Ishikawa (cell line): ENCODE results near the gene ZDHHC12.

ENCODE experiments used
- CEBPB ChIP-seq: IDR thresholded peaks from 2 replicates; pipeline ENCODE4 v1.6.1; 2012
- CREB1 ChIP-seq: IDR thresholded peaks from 2 replicates; pipeline ENCODE4 v1.6.1; 2012; ENCODE audit warnings: low read depth
- EGR1 ChIP-seq: IDR thresholded peaks from 2 replicates; pipeline ENCODE4 v1.6.1; 2012
- EP300 ChIP-seq: IDR thresholded peaks from 2 replicates; pipeline ENCODE4 v1.6.1; 2012; ENCODE audit warnings: borderline replicate concordance
- FOXM1 ChIP-seq: IDR thresholded peaks from 2 replicates; pipeline ENCODE4 v1.6.1; 2012; ENCODE audit warnings: low read depth, borderline replicate concordance
- MAX ChIP-seq: IDR thresholded peaks from 2 replicates; pipeline ENCODE4 v1.6.1; 2012
- NFIC ChIP-seq: IDR thresholded peaks from 2 replicates; pipeline ENCODE4 v1.6.1; 2012
- RAD21 ChIP-seq: IDR thresholded peaks from 2 replicates; pipeline ENCODE4 v1.6.1; 2012; ENCODE audit warnings: low read depth
- TAF1 ChIP-seq: IDR thresholded peaks from 2 replicates; pipeline ENCODE4 v1.6.1; 2012; ENCODE audit warnings: low read depth, mild to moderate bottlenecking
- TCF12 ChIP-seq: IDR thresholded peaks from 2 replicates; pipeline ENCODE4 v1.6.1; 2012; ENCODE audit warnings: low read depth
- TEAD4 ChIP-seq: IDR thresholded peaks from 2 replicates; pipeline ENCODE4 v1.6.1; 2012
- YY1 ChIP-seq: IDR thresholded peaks from 2 replicates; pipeline ENCODE4 v1.6.1; 2012; ENCODE audit warnings: low read depth
- ZBTB7A ChIP-seq: IDR thresholded peaks from 2 replicates; pipeline ENCODE4 v1.6.1; 2012; ENCODE audit warnings: low read depth
- TF ChIP-seq, protein P1 (sequence below): IDR thresholded peaks from 2 replicates; pipeline ENCODE4 v1.6.1; 2012
- TF ChIP-seq, protein P2 (sequence below): IDR thresholded peaks from 2 replicates; pipeline ENCODE4 v1.6.1; 2012; ENCODE audit warnings: low read depth, mild to moderate bottlenecking

The ZDHHC12 gene

GRCh38 chr9:128723866-128724743 lies at the start of gene ZDHHC12:
Gene ZDHHC12 (minus strand): TSS chr9:128724127. CDS start chr9:128724093, 34 bp downstream.
- no peak for TF ChIP-seq FOXM1
- peak; percentile 89 for TF ChIP-seq TAF1
- TF ChIP-seq, protein P1, sequence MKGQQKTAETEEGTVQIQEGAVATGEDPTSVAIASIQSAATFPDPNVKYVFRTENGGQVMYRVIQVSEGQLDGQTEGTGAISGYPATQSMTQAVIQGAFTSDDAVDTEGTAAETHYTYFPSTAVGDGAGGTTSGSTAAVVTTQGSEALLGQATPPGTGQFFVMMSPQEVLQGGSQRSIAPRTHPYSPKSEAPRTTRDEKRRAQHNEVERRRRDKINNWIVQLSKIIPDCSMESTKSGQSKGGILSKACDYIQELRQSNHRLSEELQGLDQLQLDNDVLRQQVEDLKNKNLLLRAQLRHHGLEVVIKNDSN, result no peak
- peak; percentile 87 for TF ChIP-seq YY1
- TF ChIP-seq ZBTB7A, result no peak
- TF ChIP-seq EGR1, result peak; percentile 93
- TF ChIP-seq TCF12, result peak; percentile 13; the same call in 1 of the 2 replicates

DNA sequence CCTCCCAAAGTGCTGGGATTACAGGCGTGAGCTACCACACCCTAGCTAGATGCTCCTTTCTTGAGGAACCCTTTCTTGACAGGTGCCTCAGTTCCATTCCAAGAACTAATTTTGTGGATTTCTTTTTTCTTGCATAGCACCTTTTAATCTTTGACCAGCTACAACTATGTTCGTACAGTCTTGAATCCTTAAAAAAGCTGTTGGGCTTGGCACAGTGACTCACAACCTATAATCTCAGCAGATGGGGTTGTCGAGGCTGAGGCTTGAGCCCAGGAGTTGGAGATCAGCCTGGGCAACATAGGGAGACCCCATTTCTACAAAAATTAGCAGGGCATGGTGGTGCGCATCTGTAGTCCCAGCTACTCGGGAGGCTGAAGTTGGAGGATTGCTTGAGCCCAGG lies 49.1 kb upstream of the ZDHHC12 start:
- no peak for TF ChIP-seq RAD21
- TF ChIP-seq TCF12, result no peak
- TF ChIP-seq EGR1, result no peak
- no peak for TF ChIP-seq FOXM1
- no peak for TF ChIP-seq NFIC
- no peak for TF ChIP-seq MAX
- no peak for TF ChIP-seq TAF1
- TF ChIP-seq ZBTB7A, result no peak
- no peak for TF ChIP-seq TEAD4
- no peak for TF ChIP-seq CREB1
- no peak for TF ChIP-seq YY1
- TF ChIP-seq, protein P1, result no peak
- no peak for TF ChIP-seq EP300
- TF ChIP-seq, protein P2, sequence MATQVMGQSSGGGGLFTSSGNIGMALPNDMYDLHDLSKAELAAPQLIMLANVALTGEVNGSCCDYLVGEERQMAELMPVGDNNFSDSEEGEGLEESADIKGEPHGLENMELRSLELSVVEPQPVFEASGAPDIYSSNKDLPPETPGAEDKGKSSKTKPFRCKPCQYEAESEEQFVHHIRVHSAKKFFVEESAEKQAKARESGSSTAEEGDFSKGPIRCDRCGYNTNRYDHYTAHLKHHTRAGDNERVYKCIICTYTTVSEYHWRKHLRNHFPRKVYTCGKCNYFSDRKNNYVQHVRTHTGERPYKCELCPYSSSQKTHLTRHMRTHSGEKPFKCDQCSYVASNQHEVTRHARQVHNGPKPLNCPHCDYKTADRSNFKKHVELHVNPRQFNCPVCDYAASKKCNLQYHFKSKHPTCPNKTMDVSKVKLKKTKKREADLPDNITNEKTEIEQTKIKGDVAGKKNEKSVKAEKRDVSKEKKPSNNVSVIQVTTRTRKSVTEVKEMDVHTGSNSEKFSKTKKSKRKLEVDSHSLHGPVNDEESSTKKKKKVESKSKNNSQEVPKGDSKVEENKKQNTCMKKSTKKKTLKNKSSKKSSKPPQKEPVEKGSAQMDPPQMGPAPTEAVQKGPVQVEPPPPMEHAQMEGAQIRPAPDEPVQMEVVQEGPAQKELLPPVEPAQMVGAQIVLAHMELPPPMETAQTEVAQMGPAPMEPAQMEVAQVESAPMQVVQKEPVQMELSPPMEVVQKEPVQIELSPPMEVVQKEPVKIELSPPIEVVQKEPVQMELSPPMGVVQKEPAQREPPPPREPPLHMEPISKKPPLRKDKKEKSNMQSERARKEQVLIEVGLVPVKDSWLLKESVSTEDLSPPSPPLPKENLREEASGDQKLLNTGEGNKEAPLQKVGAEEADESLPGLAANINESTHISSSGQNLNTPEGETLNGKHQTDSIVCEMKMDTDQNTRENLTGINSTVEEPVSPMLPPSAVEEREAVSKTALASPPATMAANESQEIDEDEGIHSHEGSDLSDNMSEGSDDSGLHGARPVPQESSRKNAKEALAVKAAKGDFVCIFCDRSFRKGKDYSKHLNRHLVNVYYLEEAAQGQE, result no peak
- TF ChIP-seq CEBPB, result no peak

DNA sequence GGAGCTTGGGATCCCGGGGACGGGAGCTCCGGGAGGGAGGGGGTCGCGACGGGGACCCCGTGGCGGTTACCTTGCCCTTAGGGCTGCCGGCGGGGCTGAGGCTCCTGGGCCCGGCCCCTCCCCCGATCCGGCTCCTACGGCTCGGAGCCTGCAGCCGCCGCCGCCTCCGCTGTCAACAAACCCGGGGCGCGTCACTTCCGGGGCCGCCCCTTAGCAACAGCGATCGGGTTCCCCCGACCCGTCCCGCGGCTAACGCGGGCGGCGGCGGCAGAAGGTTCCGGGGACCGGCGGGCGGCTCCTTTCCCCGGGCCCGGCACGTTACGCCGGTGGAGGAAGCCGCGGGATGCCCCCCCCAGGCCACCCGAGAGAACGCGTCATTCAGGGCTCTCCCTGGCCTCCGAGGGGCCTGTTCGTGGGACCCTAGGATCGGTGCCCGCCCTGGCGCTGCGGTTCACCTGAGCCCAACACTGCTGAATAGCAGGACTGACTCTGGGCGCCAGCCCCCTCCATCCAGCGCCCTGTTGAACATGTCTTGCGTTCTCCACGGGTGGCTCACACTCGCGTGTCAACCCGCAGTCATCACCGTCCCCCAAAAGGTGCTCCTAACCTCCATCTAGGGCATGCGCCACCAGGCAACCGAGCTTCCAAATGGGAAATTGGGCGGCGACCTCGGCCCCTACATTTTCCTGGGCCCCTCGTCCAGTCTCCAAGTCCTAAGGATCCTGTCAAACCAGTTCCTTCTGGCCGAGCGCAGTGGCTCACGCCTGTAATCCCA lies 48.0 kb upstream of the ZDHHC12 start, which contains the start of gene ZER1:
TSS of gene ZER1 (minus strand) at position 183 of the 775 bp plus-strand sequence. CDS start 16,362 bp downstream, outside the sequence.
- TF ChIP-seq CREB1, result peak; percentile 78
- peak; percentile 93 for TF ChIP-seq TAF1
- no peak for TF ChIP-seq FOXM1
- TF ChIP-seq TCF12, result peak; percentile 57; the same call in 1 of the 2 replicates
- no peak for TF ChIP-seq YY1
- TF ChIP-seq MAX, result peak; percentile 65
- TF ChIP-seq RAD21, result no peak; the same call in 1 of the 2 replicates
- peak; percentile 42 for TF ChIP-seq EGR1
- no peak; the same call in 1 of the 2 replicates for TF ChIP-seq TEAD4
- TF ChIP-seq, protein P2, result no peak
- TF ChIP-seq ZBTB7A, result peak; percentile 48; the same call in 1 of the 2 replicates
- TF ChIP-seq, protein P1, result peak; percentile 50; the same call in 1 of the 2 replicates
- TF ChIP-seq NFIC, result no peak
- TF ChIP-seq CEBPB, result no peak; the same call in 1 of the 2 replicates
- no peak for TF ChIP-seq EP300

- TF ChIP-seq CREB1, result no peak
- TF ChIP-seq EGR1, result no peak
- TF ChIP-seq, protein P2, result no peak
- TF ChIP-seq ZBTB7A, result no peak
- no peak for TF ChIP-seq NFIC
- no peak for TF ChIP-seq YY1
- TF ChIP-seq TEAD4, result no peak
- no peak for TF ChIP-seq TCF12
- TF ChIP-seq RAD21, result no peak
- TF ChIP-seq, protein P1, result no peak
- no peak for TF ChIP-seq TAF1
- TF ChIP-seq MAX, result no peak
- no peak for TF ChIP-seq FOXM1
- TF ChIP-seq EP300, result no peak
Measured at GRCh38 chr9:128771094-128771721, 47.3 kb upstream of the ZDHHC12 start.
